SH-SY5Y (cell line): ENCODE results near the gene GRAP.

ENCODE experiments used
- GATA2 ChIP-seq: IDR thresholded peaks from 2 replicates; pipeline ENCODE4 v1.6.1; 2011; ENCODE audit warnings: mild to moderate bottlenecking, low read depth, low read length
- GATA3 ChIP-seq: IDR thresholded peaks from 2 replicates; pipeline ENCODE4 v1.6.1; 2011; ENCODE audit warnings: low read depth, mild to moderate bottlenecking, low read length, moderate library complexity

The GRAP gene

GRCh38 chr17:19003543-19004420, 43.0 kb downstream of the GRAP start:
- TF ChIP-seq GATA3 (no peak), GATA2 (no peak)

- TF ChIP-seq GATA2 (no peak), GATA3 (no peak)
These were observed 43.8 kb downstream of the GRAP start for GRCh38 chr17:19002805-19003542.

- no peak for TF ChIP-seq GATA2
- TF ChIP-seq GATA3 = no peak
These were observed 44.7 kb downstream of the GRAP start for GRCh38 chr17:19001907-19002590.

GRCh38 chr17:19000531-19001325, 46.0 kb downstream of the GRAP start:
- TF ChIP-seq GATA2 (no peak), GATA3 (no peak)

- TF ChIP-seq GATA2 (no peak), GATA3 (no peak)
These were observed 46.8 kb downstream of the GRAP start for GRCh38 chr17:18999911-19000310.

GRCh38 chr17:18999394-18999793, 47.4 kb downstream of the GRAP start:
- TF ChIP-seq GATA3 = no peak
- no peak for TF ChIP-seq GATA2

- TF ChIP-seq GATA3 = no peak
- no peak for TF ChIP-seq GATA2
These were observed 49.0 kb downstream of the GRAP start for GRCh38 chr17:18997650-18998196.

GRCh38 chr17:18996458-18996857, 50.3 kb downstream of the GRAP start:
- no peak for TF ChIP-seq GATA2
- TF ChIP-seq GATA3 = no peak

GRCh38 chr17:18995220-18995619, 51.5 kb downstream of the GRAP start:
- TF ChIP-seq GATA3 (no peak), GATA2 (no peak)

GRCh38 chr17:18994631-18995030, 52.1 kb downstream of the GRAP start:
- TF ChIP-seq GATA2 = no peak
- TF ChIP-seq GATA3 = no peak

GRCh38 chr17:18993905-18994526, 52.7 kb downstream of the GRAP start:
- TF ChIP-seq GATA2 (no peak), GATA3 (no peak)

- no peak for TF ChIP-seq GATA3
- no peak for TF ChIP-seq GATA2
These were observed 54.2 kb downstream of the GRAP start for GRCh38 chr17:18992454-18993130.
